ENCODE data around the gene ALG3.
A peak's percentile ranks its signal among the peaks of the same experiment; 100 is the strongest.

The ALG3 gene

GRCh38 chr3:184242297-184242685 is 6.5 kb downstream of the ALG3 start:
- no peak for TF ChIP-seq ZFX (IDR thresholded peaks at IDR 0.05; ENCODE audit: borderline replicate concordance)
- TF ChIP-seq, protein P1, sequence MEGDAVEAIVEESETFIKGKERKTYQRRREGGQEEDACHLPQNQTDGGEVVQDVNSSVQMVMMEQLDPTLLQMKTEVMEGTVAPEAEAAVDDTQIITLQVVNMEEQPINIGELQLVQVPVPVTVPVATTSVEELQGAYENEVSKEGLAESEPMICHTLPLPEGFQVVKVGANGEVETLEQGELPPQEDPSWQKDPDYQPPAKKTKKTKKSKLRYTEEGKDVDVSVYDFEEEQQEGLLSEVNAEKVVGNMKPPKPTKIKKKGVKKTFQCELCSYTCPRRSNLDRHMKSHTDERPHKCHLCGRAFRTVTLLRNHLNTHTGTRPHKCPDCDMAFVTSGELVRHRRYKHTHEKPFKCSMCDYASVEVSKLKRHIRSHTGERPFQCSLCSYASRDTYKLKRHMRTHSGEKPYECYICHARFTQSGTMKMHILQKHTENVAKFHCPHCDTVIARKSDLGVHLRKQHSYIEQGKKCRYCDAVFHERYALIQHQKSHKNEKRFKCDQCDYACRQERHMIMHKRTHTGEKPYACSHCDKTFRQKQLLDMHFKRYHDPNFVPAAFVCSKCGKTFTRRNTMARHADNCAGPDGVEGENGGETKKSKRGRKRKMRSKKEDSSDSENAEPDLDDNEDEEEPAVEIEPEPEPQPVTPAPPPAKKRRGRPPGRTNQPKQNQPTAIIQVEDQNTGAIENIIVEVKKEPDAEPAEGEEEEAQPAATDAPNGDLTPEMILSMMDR (IDR thresholded peaks at IDR 0.05): no peak

DNA sequence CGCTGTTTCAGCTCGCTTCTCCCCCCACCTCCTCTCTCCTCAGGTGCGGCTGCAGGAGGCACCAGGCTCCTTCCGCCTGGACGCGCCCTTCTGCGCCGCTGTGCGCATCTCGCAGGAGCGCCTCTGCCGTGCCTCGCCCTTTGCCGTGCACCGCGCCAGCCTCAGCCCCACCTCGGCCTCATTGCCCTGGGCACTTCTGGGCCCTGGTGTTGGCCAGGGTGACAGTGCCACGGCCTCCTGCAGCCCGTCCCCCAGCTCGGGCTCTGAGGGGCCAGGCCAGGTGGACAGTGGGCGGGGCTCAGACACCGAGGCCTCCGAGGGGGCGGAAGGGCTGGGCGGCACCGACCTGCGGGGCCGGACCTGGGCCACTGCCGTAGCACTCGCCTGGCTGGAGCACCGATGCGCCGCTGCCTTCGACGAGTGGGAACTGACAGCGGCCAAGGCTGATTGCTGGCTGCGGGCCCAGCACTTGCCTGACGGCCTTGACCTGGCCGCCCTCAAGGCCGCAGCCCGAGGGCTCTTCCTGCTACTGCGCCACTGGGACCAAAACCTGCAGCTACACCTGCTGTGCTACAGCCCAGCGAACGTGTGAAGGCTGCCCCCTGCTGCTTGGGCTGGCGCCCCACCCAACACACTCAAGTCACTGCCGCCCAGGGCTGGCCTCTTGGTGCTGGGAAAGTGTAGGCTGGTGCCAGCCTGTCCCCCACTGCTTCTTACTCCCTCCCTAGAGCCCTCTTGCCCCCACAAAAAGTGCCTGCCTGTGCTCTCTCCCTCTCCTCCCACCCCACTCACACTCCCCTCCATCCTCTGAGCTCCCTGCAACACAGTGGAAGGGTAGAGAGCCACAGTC is 7.1 kb downstream of the ALG3 start:
- TF ChIP-seq, protein P1 (IDR thresholded peaks at IDR 0.05): peak; percentile 85
- no peak for TF ChIP-seq ZFX (IDR thresholded peaks at IDR 0.05; ENCODE audit: borderline replicate concordance)
- H3K27ac ChIP-seq: peak overlapping the region; percentile 79

More at GRCh38 chr3:184242297-184242685, 6.5 kb downstream of the ALG3 start:
- peak overlapping the region; percentile 79 for H3K27ac ChIP-seq

DNA sequence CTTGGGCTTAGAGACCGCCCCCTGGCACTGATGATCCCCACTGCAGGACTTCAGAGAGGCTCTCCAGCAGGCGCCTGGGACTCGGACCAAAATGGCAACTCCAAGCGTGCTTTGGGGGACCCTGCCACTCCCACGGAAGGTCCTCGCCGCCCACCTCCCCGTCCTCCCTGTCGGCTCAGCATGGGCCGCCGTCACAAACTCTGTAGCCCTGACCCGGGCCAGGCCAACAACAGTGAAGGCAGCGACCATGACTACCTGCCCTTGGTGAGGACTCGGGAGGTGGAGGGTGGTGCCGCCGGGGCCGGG is 7.7 kb downstream of the ALG3 start:
- H3K27ac ChIP-seq: peak overlapping the region; percentile 79
- TF ChIP-seq, protein P1 (IDR thresholded peaks at IDR 0.05): no peak
- no peak for TF ChIP-seq ZFX (IDR thresholded peaks at IDR 0.05; ENCODE audit: borderline replicate concordance)

- no peak for TF ChIP-seq ZFX (IDR thresholded peaks at IDR 0.05; ENCODE audit: borderline replicate concordance)
- TF ChIP-seq, protein P1 (IDR thresholded peaks at IDR 0.05): no peak
- H3K27ac ChIP-seq: peak overlapping the region; percentile 79
These were observed 8.2 kb downstream of the ALG3 start for GRCh38 chr3:184240384-184241140.

DNA sequence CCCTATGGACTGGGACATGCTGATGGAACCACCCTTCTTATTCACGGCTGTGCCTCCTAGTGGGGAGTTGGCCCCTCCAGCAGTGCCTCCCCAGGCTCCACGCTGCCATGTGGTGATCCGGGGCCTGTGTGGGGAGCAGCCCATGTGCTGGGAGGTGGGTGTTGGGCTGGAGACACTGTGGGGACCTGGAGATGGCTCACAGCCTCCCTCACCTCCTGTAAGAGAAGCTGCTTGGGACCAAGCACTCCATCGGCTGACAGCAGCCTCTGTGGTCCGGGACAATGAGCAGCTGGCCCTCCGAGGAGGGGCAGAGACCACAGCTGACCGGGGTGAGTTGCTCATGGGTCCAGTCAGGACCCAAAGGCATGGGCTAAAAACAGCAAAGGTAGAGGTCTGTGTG is 9.1 kb downstream of the ALG3 start:
- no peak for TF ChIP-seq ZFX (IDR thresholded peaks at IDR 0.05; ENCODE audit: borderline replicate concordance)
- TF ChIP-seq, protein P1 (IDR thresholded peaks at IDR 0.05): no peak
- H3K27ac ChIP-seq: peak overlapping the region; percentile 79; the same call in 1 of the 2 replicates

DNA sequence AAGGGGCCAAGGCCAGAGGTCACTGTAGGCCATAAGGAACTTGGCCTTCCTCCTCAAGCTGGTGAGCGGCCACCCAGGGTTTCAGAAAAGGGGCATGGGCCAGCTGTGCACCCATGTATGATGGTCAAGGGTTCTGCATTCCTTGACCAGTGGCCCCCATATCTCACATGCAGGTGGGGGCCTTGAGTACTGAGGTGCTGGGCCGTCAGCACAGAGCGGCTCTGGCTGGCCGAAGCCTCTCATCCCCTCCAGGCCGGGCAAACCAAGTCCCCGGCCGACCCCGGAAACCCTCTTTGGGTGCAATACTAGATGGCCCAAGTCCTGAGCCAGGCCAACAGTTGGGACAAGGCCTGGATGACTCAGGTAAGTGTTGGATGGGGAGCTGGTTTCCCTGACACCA is 9.5 kb downstream of the ALG3 start:
- H3K27ac ChIP-seq: no peak overlapping the region
- TF ChIP-seq, protein P1 (IDR thresholded peaks at IDR 0.05): no peak
- no peak for TF ChIP-seq ZFX (IDR thresholded peaks at IDR 0.05; ENCODE audit: borderline replicate concordance)
